Measurements from ENCODE around the gene SSX2IP.
"Not testable (repeated sequence)": the region's sequence is repeated elsewhere in the genome, so short reads cannot be mapped to it uniquely, and the experiment has no call there.

The SSX2IP gene

DNA sequence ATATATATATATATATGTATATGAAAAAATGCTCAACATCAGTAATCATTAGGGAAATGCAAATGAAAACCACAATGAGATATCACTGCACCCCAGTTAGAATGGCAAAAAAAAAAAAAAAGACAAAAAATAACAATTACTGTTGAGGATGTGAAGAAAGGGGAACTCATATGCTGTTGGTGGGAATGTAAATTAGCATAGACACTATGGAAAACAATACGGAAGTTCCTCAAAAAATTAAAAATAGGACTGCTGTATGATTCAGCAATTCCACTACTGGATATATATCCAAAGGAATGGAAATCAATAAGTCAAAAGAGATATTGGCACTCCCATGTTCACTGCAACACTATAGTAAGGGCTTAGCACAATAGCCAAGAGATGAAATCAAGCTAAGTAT, 74.5 kb downstream of the SSX2IP start:
- no peak for DNase-seq (ENCODE audit: low spot score)

- no peak for DNase-seq (ENCODE audit: low spot score)
Measured at GRCh38 chr1:84613887-84614286, 76.4 kb downstream of the SSX2IP start.

DNA sequence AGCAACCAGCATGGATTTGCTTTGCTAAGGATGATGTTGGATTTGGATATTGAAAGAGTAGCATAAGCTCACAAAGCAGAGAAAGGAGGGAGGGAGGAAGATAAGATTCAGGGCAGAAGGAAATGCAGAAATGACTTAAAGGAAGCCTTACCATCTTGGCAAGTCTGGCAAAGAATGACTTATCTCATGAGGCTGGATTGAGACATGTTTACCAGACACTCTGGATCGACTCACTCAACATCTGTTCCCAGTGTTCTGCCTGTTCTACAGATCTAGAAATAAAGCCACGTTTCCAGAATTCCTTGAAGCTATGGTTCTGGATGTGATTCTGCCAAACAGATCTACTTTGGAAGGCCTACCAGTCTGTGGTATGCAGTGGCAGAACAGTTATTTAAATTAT, 77.2 kb downstream of the SSX2IP start:
- no peak for DNase-seq (ENCODE audit: low spot score)

DNA sequence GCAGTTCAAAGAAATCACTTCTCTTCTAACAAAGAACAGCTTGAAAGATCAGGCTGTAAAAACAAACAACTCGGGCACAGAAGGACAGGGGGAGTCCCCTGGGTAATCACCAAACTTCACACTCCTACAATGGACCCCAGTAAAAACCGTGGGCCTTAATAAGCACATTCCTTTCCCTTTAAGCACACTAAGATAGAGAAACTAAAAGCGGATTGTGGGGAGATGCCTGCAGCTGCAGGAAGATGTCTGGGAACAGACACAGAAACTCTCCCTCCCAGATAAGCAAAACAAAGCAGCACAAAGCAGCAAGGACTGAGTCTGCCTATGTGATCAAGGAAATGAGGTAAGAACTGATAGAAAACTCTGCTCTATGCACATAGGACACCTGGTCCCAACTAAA, 78.5 kb downstream of the SSX2IP start:
- no peak for DNase-seq (ENCODE audit: low spot score)

GRCh38 chr1:84611091-84611490, 79.2 kb downstream of the SSX2IP start:
- DNase-seq (ENCODE audit: low spot score) = no peak

GRCh38 chr1:84606977-84607376, 83.3 kb downstream of the SSX2IP start:
- no peak for DNase-seq (ENCODE audit: low spot score)

GRCh38 chr1:84605157-84605556, 85.1 kb downstream of the SSX2IP start:
- no peak for DNase-seq (ENCODE audit: low spot score)

DNA sequence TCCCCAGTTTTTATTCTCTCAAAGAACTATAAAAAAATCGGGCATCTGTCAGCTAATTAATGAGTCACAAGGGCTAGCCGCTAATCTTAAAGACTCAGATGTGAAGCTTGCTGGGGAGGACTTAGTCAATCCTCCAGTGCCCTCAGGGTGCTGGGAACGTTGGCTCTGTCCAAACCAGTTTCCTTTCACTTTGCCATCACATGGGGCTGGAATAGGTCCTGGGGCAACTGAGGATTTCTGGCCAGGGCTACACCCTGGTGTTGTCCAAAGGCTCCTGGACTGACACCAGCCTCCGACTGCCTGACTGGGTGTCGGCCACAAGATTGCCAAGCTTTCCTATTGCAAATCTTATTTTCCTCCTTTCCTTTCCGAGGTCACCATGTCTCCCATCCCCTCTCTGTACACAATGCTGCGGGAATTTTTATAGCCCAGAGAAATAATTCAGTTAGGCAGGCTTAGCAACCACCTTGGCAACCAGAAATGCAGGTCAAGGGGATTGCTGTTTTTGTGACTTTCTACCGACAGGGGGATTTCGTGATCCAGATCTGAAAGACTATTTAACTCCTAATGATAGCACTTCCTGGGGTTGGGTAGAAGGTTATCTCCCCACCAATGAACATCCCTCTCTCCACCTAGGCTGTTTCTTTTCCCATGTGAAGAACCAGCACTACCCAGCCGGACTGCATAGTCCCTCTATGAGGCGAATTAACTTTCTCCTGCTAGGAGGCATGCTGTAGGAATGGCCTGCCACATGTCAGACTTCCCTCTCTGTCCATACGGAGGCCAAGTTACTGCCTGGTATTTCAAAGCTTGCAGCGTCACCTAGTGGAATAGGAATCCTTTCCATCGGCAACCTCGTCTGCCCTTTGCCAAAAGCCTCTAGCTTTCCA, 86.1 kb downstream of the SSX2IP start:
- peak; percentile 37 for DNase-seq (ENCODE audit: low spot score)

GRCh38 chr1:84603223-84603622, 87.0 kb downstream of the SSX2IP start:
- DNase-seq (ENCODE audit: low spot score) = no peak

DNA sequence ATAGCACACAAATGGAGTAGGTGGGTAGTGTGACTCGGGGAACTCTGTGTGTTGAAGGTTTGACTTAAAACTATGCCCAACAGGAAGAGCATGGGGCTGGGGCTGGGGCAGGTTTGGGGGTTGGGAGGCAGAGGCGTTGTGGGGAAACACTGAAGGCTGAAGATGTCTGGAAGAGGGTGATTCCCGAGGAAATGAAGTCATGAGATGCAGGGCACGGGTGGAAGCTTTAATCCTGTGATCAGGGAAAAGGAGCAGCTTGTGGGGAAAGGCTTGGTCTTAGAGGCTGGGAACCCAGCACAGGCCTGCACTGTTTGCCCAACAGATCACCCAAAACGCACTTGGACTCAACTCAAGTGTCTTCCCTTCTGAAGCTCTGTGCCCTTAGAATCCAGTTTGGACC, 89.5 kb downstream of the SSX2IP start:
- no peak for DNase-seq (ENCODE audit: low spot score)

DNA sequence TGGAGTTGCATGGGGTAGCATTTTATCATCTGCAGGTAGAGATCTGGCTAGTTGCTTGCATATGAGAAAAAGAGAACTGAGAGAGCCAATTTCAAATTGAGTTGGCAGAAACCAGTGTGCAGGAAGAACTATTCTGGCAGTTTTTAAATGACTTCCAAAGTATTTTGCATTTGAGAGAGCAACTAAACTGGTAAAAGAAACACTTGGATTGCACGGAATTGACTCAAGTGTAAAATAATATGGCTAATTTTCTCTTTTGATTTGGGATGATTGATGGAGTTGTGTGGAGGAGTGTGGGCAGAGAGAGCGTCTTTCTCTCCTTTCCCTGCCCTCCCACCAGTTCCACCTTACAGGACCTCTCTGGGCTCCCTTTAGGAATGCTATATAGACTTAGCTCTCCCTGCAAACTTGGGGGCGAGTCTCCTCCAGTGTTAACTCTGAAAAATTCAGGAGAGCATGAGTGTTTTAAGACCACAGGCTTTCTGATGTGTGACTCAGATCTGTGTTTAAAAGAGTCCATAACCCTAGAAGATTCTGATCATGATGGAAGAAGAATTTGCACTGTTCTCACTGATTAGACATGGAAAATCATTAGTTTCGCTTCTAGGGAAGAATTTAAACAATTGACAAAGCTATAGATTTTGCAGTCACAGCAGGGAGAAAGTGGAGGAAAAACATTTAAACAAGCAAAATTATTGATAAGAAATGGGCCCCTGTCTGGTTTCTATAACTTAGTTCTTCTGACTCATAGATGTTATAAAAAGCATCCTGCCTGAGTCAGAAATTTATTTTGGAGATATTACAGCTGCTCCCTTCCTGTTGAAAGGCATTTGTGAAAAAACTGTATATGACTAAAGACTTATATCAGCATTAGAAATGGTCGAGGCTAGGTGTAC, 91.2 kb downstream of the SSX2IP start:
- no peak for DNase-seq (ENCODE audit: low spot score)

DNA sequence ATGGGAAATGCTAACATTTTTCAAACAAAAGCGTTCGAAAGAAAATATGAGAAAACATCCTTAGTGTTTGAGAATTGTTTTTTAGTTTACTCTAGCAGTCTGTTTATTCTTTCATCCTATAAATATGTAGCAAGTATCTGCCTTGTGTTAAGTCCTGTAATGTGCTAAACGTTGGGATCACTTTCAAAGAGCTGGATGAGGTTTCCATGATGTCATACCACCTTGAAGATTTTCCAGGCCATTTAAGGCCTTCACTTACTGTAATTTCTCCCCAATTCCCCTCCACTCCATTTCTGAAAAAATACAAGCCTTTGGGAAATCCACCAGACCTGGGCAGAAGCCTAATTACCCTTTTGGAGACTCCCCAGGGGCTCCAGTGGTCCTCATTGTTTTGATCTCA, 91.8 kb downstream of the SSX2IP start:
- no peak for DNase-seq (ENCODE audit: low spot score)

DNA sequence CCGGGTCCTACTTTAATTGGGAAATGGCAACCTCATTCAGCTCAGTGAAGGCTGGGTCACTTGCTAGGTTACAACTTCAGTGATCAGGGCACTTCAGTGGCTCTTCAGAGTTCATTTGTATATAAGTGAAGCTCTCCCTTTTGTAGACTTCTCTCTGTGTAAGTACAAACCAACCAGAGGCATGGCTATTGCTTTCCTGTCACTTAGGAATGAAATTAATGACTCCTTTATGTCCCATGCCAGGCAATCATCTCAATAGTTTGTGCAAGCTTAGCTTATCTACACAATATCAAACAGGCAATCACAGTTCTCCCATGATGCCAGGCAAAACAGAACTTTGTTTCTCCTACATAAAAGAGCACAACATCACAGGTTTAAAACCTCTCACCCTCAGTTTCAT, 93.2 kb downstream of the SSX2IP start:
- DNase-seq (ENCODE audit: low spot score) = no peak

DNA sequence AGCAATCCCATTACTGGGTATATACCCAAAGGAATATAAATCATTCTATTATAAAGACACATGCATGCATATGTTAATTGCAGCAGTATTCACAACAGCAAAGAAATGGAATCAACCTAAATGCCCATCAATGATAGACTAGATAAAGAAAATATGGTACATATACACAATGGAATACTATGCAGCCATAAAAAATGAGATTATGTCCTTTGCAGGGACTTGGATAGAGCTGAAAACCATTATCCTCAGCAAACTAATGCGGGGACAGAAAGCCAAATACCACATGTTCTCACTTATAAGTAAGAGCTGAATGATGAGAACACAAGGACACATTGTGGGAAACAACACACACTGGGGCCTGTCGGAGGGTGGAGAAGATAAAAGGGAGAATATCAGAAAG, 95.3 kb downstream of the SSX2IP start:
- not testable (repeated sequence) for DNase-seq (ENCODE audit: low spot score)
